HCT116 (cell line): ENCODE data around the gene LRRC56. TPM values are rescaled to one million over a fixed set of nuclear protein-coding genes. Genes with fewer than 3 reads are reported as not detected.

Experiments
- ATAC-seq: fragments of 200-7000 bp; cut with Tn5 transposase; 2 replicates; pipeline ENCODE4 v1.9.1; 2020; ENCODE audit warnings: mild to moderate bottlenecking, moderate library complexity
- BruUV-seq: library from RNA; stranded (reverse); fragments of 400-500 nt; replicated peaks from 2 replicates; lab custom pipeline; 2021; lab: Mats Ljungman, UMichigan
- CTCF ChIA-PET: fragments of 300-600 bp; sonication (Branson Sonifier 250); formaldehyde crosslinking; loops from one replicate; lab custom pipeline; 2021; ENCODE audit warnings: antibody characterized with exemption; lab: Charles Lee
- POLR2A ChIA-PET: fragments of 300-600, 350-600 bp; sonication (Branson Sonifier 250); formaldehyde crosslinking; loops from one replicate; lab custom pipeline; 2021; ENCODE audit warnings: antibody characterized with exemption; lab: Charles Lee
- RAD21 ChIA-PET, 2 experiments: fragments of 300-600 bp; sonication (Branson Sonifier 250); formaldehyde crosslinking; loops; one replicate each; lab custom pipeline; 2023; ENCODE audit warnings: low total read pairs in 2 of 2; ENCODE audit not compliant: uncharacterized antibody in 2 of 2, unreplicated experiment in 2 of 2, low non-redundant PET in 1 of 2; lab: Charles Lee
- DNase-seq: peaks from one replicate; pipeline ENCODE4 v3.0.0-alpha.2; 2010; ENCODE audit warnings: low read depth, low spot score
- H2AFZ ChIP-seq: fragments of 200-600 bp; shearing (Covaris generic), sonication (generic); 2 replicates; pipeline ENCODE4 v1.6.1; 2017; ENCODE audit warnings: low read depth, mixed run types, mixed read lengths, antibody characterized with exemption, low read length; ENCODE audit not compliant: poor library complexity, severe bottlenecking
- H3K27ac ChIP-seq: 2 replicates; pipeline ENCODE4 v1.5.1; 2012; ENCODE audit warnings: low read depth, low read length
- H3K27me3 ChIP-seq: fragments of 200-600 bp; sonication (generic); 2 replicates; pipeline ENCODE4 v1.6.1; 2016; ENCODE audit warnings: mixed run types, low read length, mixed read lengths; ENCODE audit not compliant: insufficient read depth
- H3K36me3 ChIP-seq, 2 experiments: fragments of 200-500 bp in 1 of 2; fragments of 200-600 bp in 1 of 2; sonication (Bioruptor generic) in 1 of 2; sonication (generic) in 1 of 2; 2 replicates each; pipeline versions ENCODE4 v1.5.1 to v1.6.1; 2014 to 2016; ENCODE audit warnings: low read length in 2 of 2, inconsistent platforms in 1 of 2, mixed read lengths in 1 of 2, mixed run types in 1 of 2; ENCODE audit not compliant: insufficient read depth in 2 of 2, control insufficient read depth in 1 of 2
- H3K4me1 ChIP-seq, 2 experiments: fragments of 200-600 bp in 1 of 2; sonication (generic) in 1 of 2; 2 replicates each; pipeline versions ENCODE4 v1.5.1 to v1.6.1; 2012 to 2017; ENCODE audit warnings: low read length in 2 of 2, inconsistent platforms in 1 of 2, mild to moderate bottlenecking in 1 of 2, mixed read lengths in 1 of 2, mixed run types in 1 of 2, moderate library complexity in 1 of 2; ENCODE audit not compliant: insufficient read depth in 2 of 2, control insufficient read depth in 1 of 2
- H3K4me2 ChIP-seq: fragments of 200-600 bp; sonication (generic); 2 replicates; pipeline ENCODE4 v1.6.1; 2017; ENCODE audit warnings: mixed run types, low read length, mixed read lengths
- H3K4me3 ChIP-seq, 2 experiments: fragments of 200-600 bp in 1 of 2; sonication (generic) in 1 of 2; replicated peaks in 1 of 2; 2 replicates each; pipeline ENCODE4 v1.5.1; 2011 to 2016; ENCODE audit warnings: low read length in 2 of 2, control low read depth in 1 of 2, low read depth in 1 of 2, mild to moderate bottlenecking in 1 of 2, mixed read lengths in 1 of 2, mixed run types in 1 of 2
- H3K79me2 ChIP-seq: fragments of 200-600 bp; sonication (generic); 2 replicates; pipeline ENCODE4 v1.6.1; 2017; ENCODE audit warnings: mild to moderate bottlenecking, mixed run types, low read length, moderate library complexity, mixed read lengths; ENCODE audit not compliant: insufficient read depth
- H3K9ac ChIP-seq: fragments of 200-600 bp; sonication (generic); 2 replicates; pipeline ENCODE4 v1.6.1; 2016; ENCODE audit warnings: low read length, mixed read lengths
- H3K9me2 ChIP-seq: fragments of 200-600 bp; sonication (generic), shearing (Covaris generic); 2 replicates; pipeline ENCODE4 v1.6.1; 2017; ENCODE audit warnings: mixed run types, mild to moderate bottlenecking, moderate library complexity; ENCODE audit not compliant: insufficient read depth
- H3K9me3 ChIP-seq, 2 experiments: fragments of 200-500 bp in 1 of 2; fragments of 200-600 bp in 1 of 2; sonication (Bioruptor generic) in 1 of 2; sonication (generic) in 1 of 2; 2 replicates each; pipeline ENCODE4 v1.6.1; 2014 to 2017; ENCODE audit warnings: low read length in 2 of 2, mixed read lengths in 2 of 2, inconsistent platforms in 1 of 2, low read depth in 1 of 2, mild to moderate bottlenecking in 1 of 2, mixed run types in 1 of 2, moderate library complexity in 1 of 2; ENCODE audit not compliant: control insufficient read depth in 1 of 2, insufficient read depth in 1 of 2
- H4K20me1 ChIP-seq: fragments of 200-600 bp; sonication (generic), shearing (Covaris generic); 2 replicates; pipeline ENCODE4 v1.6.1; 2017; ENCODE audit warnings: mixed run types, mild to moderate bottlenecking, moderate library complexity; ENCODE audit not compliant: insufficient read depth
- ATF3 ChIP-seq: IDR thresholded peaks from 2 replicates; pipeline ENCODE4 v1.6.1; 2012
- CBX3 ChIP-seq: IDR thresholded peaks from 2 replicates; pipeline ENCODE4 v1.6.1; 2012; ENCODE audit warnings: low read depth
- CEBPB ChIP-seq: IDR thresholded peaks from 2 replicates; pipeline ENCODE4 v1.6.1; 2012; ENCODE audit warnings: low read depth
- EGR1 ChIP-seq: IDR thresholded peaks from 2 replicates; pipeline ENCODE4 v1.6.1; 2012; ENCODE audit warnings: low read depth
- EZH2 ChIP-seq: fragments of 200-600 bp; sonication (generic); IDR thresholded peaks from 2 replicates; pipeline ENCODE4 v1.6.1; 2017; ENCODE audit warnings: antibody characterized with exemption, mixed run types
- EZH2phosphoT487 ChIP-seq: fragments of 200-600 bp; IDR thresholded peaks from 2 replicates; pipeline ENCODE4 v1.6.1; 2018; ENCODE audit warnings: antibody characterized with exemption, borderline replicate concordance
- FOSL1 ChIP-seq: IDR thresholded peaks from 2 replicates; pipeline ENCODE4 v1.6.1; 2012; ENCODE audit warnings: low read depth
- POLR2AphosphoS5 ChIP-seq: IDR thresholded peaks from 2 replicates; pipeline ENCODE4 v1.6.1; 2011; ENCODE audit warnings: mild to moderate bottlenecking, low read depth, low read length, moderate library complexity
- RAD21 ChIP-seq: IDR thresholded peaks from 2 replicates; pipeline ENCODE4 v1.6.1; 2012; ENCODE audit warnings: low read depth, mild to moderate bottlenecking
- SRF ChIP-seq: IDR thresholded peaks from 2 replicates; pipeline ENCODE4 v1.6.1; 2012; ENCODE audit warnings: low read depth
- TCF7L2 ChIP-seq: IDR thresholded peaks from 2 replicates; pipeline ENCODE4 v1.7.0; 2011; ENCODE audit warnings: borderline replicate concordance, inconsistent platforms; ENCODE audit not compliant: insufficient read depth, insufficient read length; ENCODE audit errors: extremely low read depth
- YY1 ChIP-seq: IDR thresholded peaks from 2 replicates; pipeline ENCODE4 v1.6.1; 2011; ENCODE audit warnings: low read length, low read depth, moderate library complexity, mild to moderate bottlenecking; ENCODE audit not compliant: insufficient replicate concordance; ENCODE audit errors: extremely low read depth
- ZBTB33 ChIP-seq: IDR thresholded peaks from 2 replicates; pipeline ENCODE4 v1.6.1; 2011; ENCODE audit warnings: mild to moderate bottlenecking, low read length, moderate library complexity; ENCODE audit not compliant: insufficient replicate concordance; ENCODE audit errors: extremely low read depth
- ZFX ChIP-seq: fragments of 450-650 bp; IDR thresholded peaks from 2 replicates; pipeline ENCODE4 v1.6.1; 2017
- ZNF274 ChIP-seq: fragments of 200-500 bp; sonication (Bioruptor generic); IDR thresholded peaks from 2 replicates; pipeline ENCODE4 v1.6.1; 2014; ENCODE audit warnings: mild to moderate bottlenecking, low read depth, low read length, inconsistent platforms
- intact Hi-C: fragments of 100-400 bp; cut with micrococcal nuclease; formaldehyde crosslinking; loops from 2 replicates; pipeline ENCODE4 v1.10.0; 2022
- total RNA-seq: library from RNA; stranded (reverse); gene quantifications from one replicate; pipeline ENCODE4 v1.2.1, GENCODE V29; 2021; ENCODE audit not compliant: unreplicated experiment
- TF ChIP-seq, protein P1 (sequence below): IDR thresholded peaks from 2 replicates; pipeline ENCODE4 v1.6.1; 2012; ENCODE audit warnings: low read depth
- TF ChIP-seq, protein P2 (sequence below), 3 experiments: fragments of 200-600 bp in 1 of 3; sonication (generic) in 1 of 3; IDR thresholded peaks in 2 of 3; conservative IDR thresholded peaks in 1 of 3; 2 replicates each; pipeline ENCODE4 v1.5.1; 2012 to 2017; ENCODE audit warnings: low read depth in 2 of 3, low read length in 2 of 3, antibody characterized with exemption in 1 of 3, borderline replicate concordance in 1 of 3, control low read depth in 1 of 3, mild to moderate bottlenecking in 1 of 3, mixed read lengths in 1 of 3, mixed run types in 1 of 3, moderate library complexity in 1 of 3; ENCODE audit not compliant: insufficient read depth in 1 of 3
- TF ChIP-seq, protein P3 (sequence below): IDR thresholded peaks from 2 replicates; pipeline ENCODE4 v1.6.1; 2012

Gene LRRC56
- total RNA-seq, 1 experiment from 2014 or later: 9.1 TPM

DNA sequence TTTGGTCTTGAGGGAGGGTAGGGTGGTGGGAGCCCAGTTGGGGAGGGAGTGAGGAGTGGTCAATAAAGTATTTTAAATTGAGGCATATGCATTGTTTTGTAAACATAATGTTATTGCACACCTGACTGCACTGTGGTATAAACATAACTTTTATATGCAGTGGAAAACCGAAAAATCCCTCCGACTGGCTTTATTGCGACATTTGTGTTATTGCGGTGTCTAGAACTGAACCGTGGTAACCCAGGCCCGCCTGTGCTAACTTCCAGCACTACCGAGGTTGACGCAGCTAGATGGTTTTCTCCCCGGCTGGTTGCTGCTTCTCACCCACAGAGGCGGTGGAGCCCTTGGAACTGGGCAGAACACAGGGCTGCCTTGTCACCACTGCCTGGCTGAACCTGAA lies 22.7 kb upstream of the LRRC56 start (continued):
- TF ChIP-seq YY1 (no peak), ZNF274 (no peak), FOSL1 (no peak)
- TF ChIP-seq, protein P1, sequence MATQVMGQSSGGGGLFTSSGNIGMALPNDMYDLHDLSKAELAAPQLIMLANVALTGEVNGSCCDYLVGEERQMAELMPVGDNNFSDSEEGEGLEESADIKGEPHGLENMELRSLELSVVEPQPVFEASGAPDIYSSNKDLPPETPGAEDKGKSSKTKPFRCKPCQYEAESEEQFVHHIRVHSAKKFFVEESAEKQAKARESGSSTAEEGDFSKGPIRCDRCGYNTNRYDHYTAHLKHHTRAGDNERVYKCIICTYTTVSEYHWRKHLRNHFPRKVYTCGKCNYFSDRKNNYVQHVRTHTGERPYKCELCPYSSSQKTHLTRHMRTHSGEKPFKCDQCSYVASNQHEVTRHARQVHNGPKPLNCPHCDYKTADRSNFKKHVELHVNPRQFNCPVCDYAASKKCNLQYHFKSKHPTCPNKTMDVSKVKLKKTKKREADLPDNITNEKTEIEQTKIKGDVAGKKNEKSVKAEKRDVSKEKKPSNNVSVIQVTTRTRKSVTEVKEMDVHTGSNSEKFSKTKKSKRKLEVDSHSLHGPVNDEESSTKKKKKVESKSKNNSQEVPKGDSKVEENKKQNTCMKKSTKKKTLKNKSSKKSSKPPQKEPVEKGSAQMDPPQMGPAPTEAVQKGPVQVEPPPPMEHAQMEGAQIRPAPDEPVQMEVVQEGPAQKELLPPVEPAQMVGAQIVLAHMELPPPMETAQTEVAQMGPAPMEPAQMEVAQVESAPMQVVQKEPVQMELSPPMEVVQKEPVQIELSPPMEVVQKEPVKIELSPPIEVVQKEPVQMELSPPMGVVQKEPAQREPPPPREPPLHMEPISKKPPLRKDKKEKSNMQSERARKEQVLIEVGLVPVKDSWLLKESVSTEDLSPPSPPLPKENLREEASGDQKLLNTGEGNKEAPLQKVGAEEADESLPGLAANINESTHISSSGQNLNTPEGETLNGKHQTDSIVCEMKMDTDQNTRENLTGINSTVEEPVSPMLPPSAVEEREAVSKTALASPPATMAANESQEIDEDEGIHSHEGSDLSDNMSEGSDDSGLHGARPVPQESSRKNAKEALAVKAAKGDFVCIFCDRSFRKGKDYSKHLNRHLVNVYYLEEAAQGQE: no peak

DNA sequence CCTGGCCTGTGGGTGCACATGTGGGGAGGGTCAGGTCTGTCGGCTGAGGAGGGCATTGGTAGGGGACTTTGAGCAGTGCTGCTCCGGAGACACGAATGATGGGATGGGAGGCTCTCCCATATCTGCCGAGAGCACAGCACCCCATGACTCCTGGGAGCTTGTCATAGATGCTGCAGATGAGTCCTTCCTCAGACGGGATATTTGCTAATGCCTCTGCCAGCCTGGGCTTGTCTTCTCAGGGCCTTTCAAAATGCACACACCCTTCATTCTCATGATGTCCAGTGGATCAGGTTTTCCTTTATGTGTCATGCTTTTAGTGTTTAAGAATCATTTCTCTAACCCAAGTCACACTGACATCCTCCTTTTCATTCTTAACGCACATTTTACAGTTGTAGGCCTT lies 22.2 kb upstream of the LRRC56 start:
- Histone ChIP-seq H3K27me3 (no peaks in the 10 kb centered on the region), H3K36me3 (peaks cover 0 to under 1% of the 10 kb centered on the region in 2 experiments; a peak in 1 of 4 replicates), H3K4me1 (peaks cover 4 to 5% of the 10 kb centered on the region in 2 experiments; a peak in 3 of 4 replicates), H3K9me2 (no peaks in the 10 kb centered on the region), H3K9ac (no peak overlapping the region), H3K9me3 (peaks cover 0 to 21% of the 10 kb centered on the region in 2 experiments; a peak in 1 of 4 replicates), H4K20me1 (no peaks in the 10 kb centered on the region), H3K27ac (no peak overlapping the region), H3K4me2 (no peak overlapping the region), H2AFZ (no peak overlapping the region), H3K4me3 (no peak overlapping the region), H3K79me2 (no peaks in the 10 kb centered on the region)
- POLR2A ChIA-PET: no interaction called here
- ATAC-seq: no peak
- BruUV-seq: no TSS peak
- intact Hi-C loops: no loop called here
- no peak for DNase-seq
- CTCF ChIA-PET: no interaction called here
- RAD21 ChIA-PET: no interaction called here
- TF ChIP-seq ZFX (no peak), EZH2 (no peak), ZBTB33 (no peak), ATF3 (no peak), ZNF274 (no peak), CBX3 (no peak), SRF (no peak), EZH2phosphoT487 (no peak), POLR2AphosphoS5 (no peak), CEBPB (no peak), RAD21 (no peak), EGR1 (no peak), TCF7L2 (no peak)
- TF ChIP-seq, protein P2, sequence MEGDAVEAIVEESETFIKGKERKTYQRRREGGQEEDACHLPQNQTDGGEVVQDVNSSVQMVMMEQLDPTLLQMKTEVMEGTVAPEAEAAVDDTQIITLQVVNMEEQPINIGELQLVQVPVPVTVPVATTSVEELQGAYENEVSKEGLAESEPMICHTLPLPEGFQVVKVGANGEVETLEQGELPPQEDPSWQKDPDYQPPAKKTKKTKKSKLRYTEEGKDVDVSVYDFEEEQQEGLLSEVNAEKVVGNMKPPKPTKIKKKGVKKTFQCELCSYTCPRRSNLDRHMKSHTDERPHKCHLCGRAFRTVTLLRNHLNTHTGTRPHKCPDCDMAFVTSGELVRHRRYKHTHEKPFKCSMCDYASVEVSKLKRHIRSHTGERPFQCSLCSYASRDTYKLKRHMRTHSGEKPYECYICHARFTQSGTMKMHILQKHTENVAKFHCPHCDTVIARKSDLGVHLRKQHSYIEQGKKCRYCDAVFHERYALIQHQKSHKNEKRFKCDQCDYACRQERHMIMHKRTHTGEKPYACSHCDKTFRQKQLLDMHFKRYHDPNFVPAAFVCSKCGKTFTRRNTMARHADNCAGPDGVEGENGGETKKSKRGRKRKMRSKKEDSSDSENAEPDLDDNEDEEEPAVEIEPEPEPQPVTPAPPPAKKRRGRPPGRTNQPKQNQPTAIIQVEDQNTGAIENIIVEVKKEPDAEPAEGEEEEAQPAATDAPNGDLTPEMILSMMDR (IDR thresholded peaks at IDR 0.05 in 2 of 3, conservative IDR thresholded peaks at IDR 0.05 in 1 of 3; ENCODE audit: borderline replicate concordance in 1 of 3, insufficient read depth in 1 of 3, low read depth in 2 of 3, low read length in 2 of 3): no peak
- TF ChIP-seq, protein P3, sequence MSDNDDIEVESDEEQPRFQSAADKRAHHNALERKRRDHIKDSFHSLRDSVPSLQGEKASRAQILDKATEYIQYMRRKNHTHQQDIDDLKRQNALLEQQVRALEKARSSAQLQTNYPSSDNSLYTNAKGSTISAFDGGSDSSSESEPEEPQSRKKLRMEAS: no peak
